Loucy (cell line): Measurements from ENCODE around the gene CRLF3.
A peak's percentile ranks its signal among the peaks of the same experiment; 100 is the strongest.
"Not testable (repeated sequence)": the region's sequence is repeated elsewhere in the genome, so short reads cannot be mapped to it uniquely, and the experiment has no call there.

Experiments used
- H2AFZ ChIP-seq: fragments of 200-600 bp; sonication (generic); 2 replicates; pipeline ENCODE4 v1.6.0; 2016; ENCODE audit warnings: antibody characterized with exemption, mild to moderate bottlenecking, low read length, moderate library complexity
- H3F3A ChIP-seq: fragments of 200-600 bp; 2 replicates; pipeline ENCODE4 v1.6.0; 2016; ENCODE audit warnings: antibody characterized with exemption, low read depth, mild to moderate bottlenecking
- H3K27me3 ChIP-seq: fragments of 200-600 bp; sonication (generic); 2 replicates; pipeline ENCODE4 v1.6.1; 2014; ENCODE audit warnings: low read length, mild to moderate bottlenecking; ENCODE audit not compliant: insufficient read depth, poor library complexity, severe bottlenecking
- H3K36me3 ChIP-seq: fragments of 200-600 bp; sonication (generic); 2 replicates; pipeline ENCODE4 v1.6.1; 2016; ENCODE audit warnings: low read length; ENCODE audit not compliant: insufficient read depth
- H3K4me1 ChIP-seq: fragments of 200-600 bp; sonication (generic); 2 replicates; pipeline ENCODE4 v1.5.1; 2014; ENCODE audit warnings: low read length, mild to moderate bottlenecking; ENCODE audit not compliant: insufficient read depth, poor library complexity, severe bottlenecking
- H3K4me2 ChIP-seq: fragments of 200-600 bp; sonication (generic); 2 replicates; pipeline ENCODE4 v1.6.0; 2014; ENCODE audit warnings: antibody characterized with exemption, low read length, low read depth, mild to moderate bottlenecking; ENCODE audit not compliant: poor library complexity, severe bottlenecking
- H3K4me3 ChIP-seq: fragments of 200-600 bp; sonication (generic); 2 replicates; pipeline ENCODE4 v1.5.1; 2014; ENCODE audit warnings: low read length, mild to moderate bottlenecking, mixed read lengths; ENCODE audit not compliant: poor library complexity, severe bottlenecking
- H3K79me2 ChIP-seq: fragments of 200-600 bp; sonication (generic); 2 replicates; pipeline ENCODE4 v1.6.1; 2014; ENCODE audit warnings: low read length; ENCODE audit not compliant: insufficient read depth
- H3K9ac ChIP-seq: fragments of 200-600 bp; sonication (generic); 2 replicates; pipeline ENCODE4 v1.6.0; 2014; ENCODE audit warnings: mild to moderate bottlenecking, low read depth, low read length, moderate library complexity; ENCODE audit not compliant: poor library complexity, severe bottlenecking
- H3K9me2 ChIP-seq: fragments of 200-600 bp; sonication (generic); replicated peaks from 2 replicates; pipeline ENCODE4 v1.6.1; 2016; ENCODE audit warnings: low read depth, low read length, mixed read lengths
- H3K9me3 ChIP-seq: fragments of 200-600 bp; sonication (generic); 2 replicates; pipeline ENCODE4 v1.6.1; 2014; ENCODE audit warnings: mild to moderate bottlenecking, antibody characterized with exemption, low read length, low read depth; ENCODE audit not compliant: insufficient read depth
- H4K20me1 ChIP-seq: fragments of 200-600 bp; sonication (generic); 2 replicates; pipeline ENCODE4 v1.6.0; 2014; ENCODE audit warnings: antibody characterized with exemption, low read length, mild to moderate bottlenecking; ENCODE audit not compliant: insufficient read depth, poor library complexity, severe bottlenecking
- CTCF ChIP-seq: fragments of 200-600 bp; sonication (generic); conservative IDR thresholded peaks from 2 replicates; pipeline ENCODE4 v1.5.1; 2014; ENCODE audit warnings: mild to moderate bottlenecking, antibody characterized with exemption, low read length
- EZH2phosphoT487 ChIP-seq: fragments of 200-600 bp; IDR thresholded peaks from 2 replicates; pipeline ENCODE4 v1.6.1; 2018; ENCODE audit warnings: antibody characterized with exemption, mild to moderate bottlenecking, moderate library complexity, borderline replicate concordance

CRLF3 gene

GRCh38 chr17:30821871-30822723, 2.4 kb downstream of the CRLF3 start:
- no peaks in the 10 kb centered on the region for H3K36me3 ChIP-seq
- no peak for TF ChIP-seq CTCF
- TF ChIP-seq EZH2phosphoT487, result no peak

GRCh38 chr17:30819971-30820705, 4.4 kb downstream of the CRLF3 start:
- Histone ChIP-seq H3K9me2 (no peaks in the 10 kb centered on the region), H3K4me1 (peaks cover 54% of the 10 kb centered on the region), H3K79me2 (peaks cover 90% of the 10 kb centered on the region), H4K20me1 (peaks cover 24% of the 10 kb centered on the region), H3K9ac (peak overlapping the region; percentile 93), H3K4me2 (peak overlapping the region; percentile 92), H3K4me3 (peak overlapping the region; percentile 88), H2AFZ (no peak overlapping the region), H3K27me3 (no peaks in the 10 kb centered on the region), H3K36me3 (no peaks in the 10 kb centered on the region; the same call in 1 of the 2 replicates), H3K9me3 (no peaks in the 10 kb centered on the region), H3F3A (peaks cover 8% of the 10 kb centered on the region; the same call in 1 of the 2 replicates)
- no peak for TF ChIP-seq CTCF
- TF ChIP-seq EZH2phosphoT487, result no peak

More at GRCh38 chr17:30821871-30822723, 2.4 kb downstream of the CRLF3 start:
- Histone ChIP-seq H3K9ac (peak overlapping the region; percentile 93), H3K79me2 (peaks cover 72% of the 10 kb centered on the region), H3K27me3 (no peaks in the 10 kb centered on the region), H4K20me1 (peaks cover 24% of the 10 kb centered on the region), H3K9me2 (no peaks in the 10 kb centered on the region), H3K4me1 (peaks cover 54% of the 10 kb centered on the region), H3K4me2 (peak overlapping the region; percentile 92), H2AFZ (no peak overlapping the region), H3K9me3 (no peaks in the 10 kb centered on the region), H3F3A (peaks cover 8% of the 10 kb centered on the region; the same call in 1 of the 2 replicates), H3K4me3 (peak overlapping the region; percentile 88)

GRCh38 chr17:30816165-30816564, 8.3 kb downstream of the CRLF3 start:
- H3K79me2 ChIP-seq, result peaks cover 87% of the 10 kb centered on the region
- no peak overlapping the region for H2AFZ ChIP-seq
- no peaks in the 10 kb centered on the region for H3K9me3 ChIP-seq
- no peaks in the 10 kb centered on the region for H3K27me3 ChIP-seq
- TF ChIP-seq CTCF, result no peak
- TF ChIP-seq EZH2phosphoT487, result no peak
- H3F3A ChIP-seq, result peaks cover 8% of the 10 kb centered on the region; the same call in 1 of the 2 replicates
- H4K20me1 ChIP-seq, result peaks cover 2% of the 10 kb centered on the region
- no peaks in the 10 kb centered on the region; the same call in 1 of the 2 replicates for H3K36me3 ChIP-seq
- H3K9me2 ChIP-seq, result no peaks in the 10 kb centered on the region
- H3K4me2 ChIP-seq, result no peak overlapping the region
- no peak overlapping the region for H3K9ac ChIP-seq
- H3K4me1 ChIP-seq, result peaks cover 38% of the 10 kb centered on the region
- H3K4me3 ChIP-seq, result no peak overlapping the region

- not testable (repeated sequence) for H4K20me1 ChIP-seq, H3K9me3 ChIP-seq, H3F3A ChIP-seq, H3K27me3 ChIP-seq, H3K4me3 ChIP-seq, H3K9me2 ChIP-seq, H3K4me2 ChIP-seq, H3K9ac ChIP-seq, H3K36me3 ChIP-seq, H2AFZ ChIP-seq
- Histone ChIP-seq H3K79me2 (peaks cover 86% of the 10 kb centered on the region), H3K4me1 (peaks cover 28% of the 10 kb centered on the region)
Measured at GRCh38 chr17:30814860-30815259, 9.6 kb downstream of the CRLF3 start.

- H3K9ac ChIP-seq, H3K9me3 ChIP-seq, H3K4me2 ChIP-seq, H4K20me1 ChIP-seq, H3K4me3 ChIP-seq, H3K27me3 ChIP-seq, H3K36me3 ChIP-seq, H3K9me2 ChIP-seq, H3F3A ChIP-seq, H2AFZ ChIP-seq: not testable (repeated sequence)
- Histone ChIP-seq H3K79me2 (peaks cover 84% of the 10 kb centered on the region), H3K4me1 (peaks cover 28% of the 10 kb centered on the region)
Measured at GRCh38 chr17:30814236-30814635, 10.3 kb downstream of the CRLF3 start.
